ENCODE measurements around the gene FRAT2. TPM values are rescaled to one million over a fixed set of nuclear protein-coding genes. Genes with fewer than 3 reads are reported as not detected.

The FRAT2 gene
- total RNA-seq, 4 donors from 2014 or later = 40.9 to 62.0 (median 57.7) TPM

DNA sequence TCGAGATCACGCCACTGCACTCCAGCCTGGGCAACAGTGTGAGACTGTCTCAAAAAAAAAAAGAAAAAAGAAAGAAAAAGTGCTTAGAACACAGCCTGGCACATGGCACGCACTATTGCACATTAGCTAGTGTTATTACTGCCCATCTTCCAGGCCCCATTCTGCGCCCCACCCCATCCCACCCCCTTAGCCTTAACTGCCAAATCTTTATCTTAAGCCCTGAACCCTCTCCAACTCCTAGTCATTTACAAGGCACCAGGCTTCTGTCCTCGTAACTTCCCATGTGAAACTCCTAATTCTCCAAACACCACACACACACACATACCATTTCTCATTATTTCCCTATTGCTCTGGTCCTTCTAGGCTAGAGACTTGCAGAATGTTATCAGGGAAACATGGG is 4.8 kb downstream of the FRAT2 start:
- intact Hi-C loops (cut with DNase I; ENCODE audit: low total_unique reads) = loop anchor here (10.0 kb wide), 1 partner anchor 55 kb away; no protein-coding TSS in a partner anchor
- no peak overlapping the region for H3K4me3 ChIP-seq (ENCODE audit: low read depth, poor library complexity, severe bottlenecking)
- 88 to 90% methylated on average over 5 of the region's 5 CpGs for WGBS, 2 donors
- TF ChIP-seq POLR2A (IDR thresholded peaks at IDR 0.05) = no peak
- TF ChIP-seq, protein P1, sequence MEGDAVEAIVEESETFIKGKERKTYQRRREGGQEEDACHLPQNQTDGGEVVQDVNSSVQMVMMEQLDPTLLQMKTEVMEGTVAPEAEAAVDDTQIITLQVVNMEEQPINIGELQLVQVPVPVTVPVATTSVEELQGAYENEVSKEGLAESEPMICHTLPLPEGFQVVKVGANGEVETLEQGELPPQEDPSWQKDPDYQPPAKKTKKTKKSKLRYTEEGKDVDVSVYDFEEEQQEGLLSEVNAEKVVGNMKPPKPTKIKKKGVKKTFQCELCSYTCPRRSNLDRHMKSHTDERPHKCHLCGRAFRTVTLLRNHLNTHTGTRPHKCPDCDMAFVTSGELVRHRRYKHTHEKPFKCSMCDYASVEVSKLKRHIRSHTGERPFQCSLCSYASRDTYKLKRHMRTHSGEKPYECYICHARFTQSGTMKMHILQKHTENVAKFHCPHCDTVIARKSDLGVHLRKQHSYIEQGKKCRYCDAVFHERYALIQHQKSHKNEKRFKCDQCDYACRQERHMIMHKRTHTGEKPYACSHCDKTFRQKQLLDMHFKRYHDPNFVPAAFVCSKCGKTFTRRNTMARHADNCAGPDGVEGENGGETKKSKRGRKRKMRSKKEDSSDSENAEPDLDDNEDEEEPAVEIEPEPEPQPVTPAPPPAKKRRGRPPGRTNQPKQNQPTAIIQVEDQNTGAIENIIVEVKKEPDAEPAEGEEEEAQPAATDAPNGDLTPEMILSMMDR (IDR thresholded peaks at IDR 0.05) = no peak
- no peak for DNase-seq (ENCODE audit: low spot score in 2 of 2)

DNA sequence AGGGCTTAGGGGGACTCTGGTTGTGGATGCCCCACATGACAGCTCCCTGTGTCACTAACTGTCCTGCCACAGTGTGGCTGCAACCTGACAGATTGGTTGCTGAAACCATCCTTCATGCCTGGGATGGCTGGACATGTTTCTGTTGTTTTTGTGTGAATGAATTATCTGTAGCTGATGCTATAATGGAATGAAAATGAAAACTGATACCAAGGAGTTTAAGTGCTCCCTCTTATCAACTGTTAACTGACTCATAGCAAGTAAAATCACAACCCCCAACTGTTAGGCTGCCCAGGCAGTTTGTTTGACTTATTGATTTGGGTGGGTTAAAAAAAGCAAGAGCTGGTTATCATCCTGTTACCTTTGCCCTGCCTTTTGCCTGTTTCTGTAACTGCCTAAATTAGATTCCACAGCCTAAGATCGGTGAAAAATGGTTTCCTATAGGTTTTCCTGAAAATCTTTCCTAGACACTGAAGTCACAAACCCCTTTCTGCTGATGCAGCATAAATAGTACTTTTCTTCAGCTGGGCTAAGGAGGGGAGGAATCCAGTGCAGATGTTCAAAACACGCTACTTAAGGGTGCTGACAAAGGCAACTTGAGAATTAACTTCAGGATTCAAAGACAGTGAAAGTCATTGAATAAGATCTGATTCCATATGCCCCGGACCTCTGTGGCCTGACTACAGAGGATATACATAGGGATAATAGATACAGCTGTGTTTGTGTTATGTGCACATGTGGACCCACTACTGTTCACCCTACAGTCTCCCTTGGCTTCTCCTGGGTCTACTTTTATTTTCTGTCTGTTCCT is 5.7 kb downstream of the FRAT2 start:
- 84 to 85% methylated on average over 3 of the region's 3 CpGs for WGBS, 2 donors
- TF ChIP-seq POLR2A (IDR thresholded peaks at IDR 0.05) = no peak
- TF ChIP-seq, protein P1 (IDR thresholded peaks at IDR 0.05) = no peak
- no peak overlapping the region for H3K4me3 ChIP-seq (ENCODE audit: low read depth, poor library complexity, severe bottlenecking)
- intact Hi-C loops (cut with DNase I; ENCODE audit: low total_unique reads) = no loop called here
- no peak for DNase-seq (ENCODE audit: low spot score in 2 of 2)

DNA sequence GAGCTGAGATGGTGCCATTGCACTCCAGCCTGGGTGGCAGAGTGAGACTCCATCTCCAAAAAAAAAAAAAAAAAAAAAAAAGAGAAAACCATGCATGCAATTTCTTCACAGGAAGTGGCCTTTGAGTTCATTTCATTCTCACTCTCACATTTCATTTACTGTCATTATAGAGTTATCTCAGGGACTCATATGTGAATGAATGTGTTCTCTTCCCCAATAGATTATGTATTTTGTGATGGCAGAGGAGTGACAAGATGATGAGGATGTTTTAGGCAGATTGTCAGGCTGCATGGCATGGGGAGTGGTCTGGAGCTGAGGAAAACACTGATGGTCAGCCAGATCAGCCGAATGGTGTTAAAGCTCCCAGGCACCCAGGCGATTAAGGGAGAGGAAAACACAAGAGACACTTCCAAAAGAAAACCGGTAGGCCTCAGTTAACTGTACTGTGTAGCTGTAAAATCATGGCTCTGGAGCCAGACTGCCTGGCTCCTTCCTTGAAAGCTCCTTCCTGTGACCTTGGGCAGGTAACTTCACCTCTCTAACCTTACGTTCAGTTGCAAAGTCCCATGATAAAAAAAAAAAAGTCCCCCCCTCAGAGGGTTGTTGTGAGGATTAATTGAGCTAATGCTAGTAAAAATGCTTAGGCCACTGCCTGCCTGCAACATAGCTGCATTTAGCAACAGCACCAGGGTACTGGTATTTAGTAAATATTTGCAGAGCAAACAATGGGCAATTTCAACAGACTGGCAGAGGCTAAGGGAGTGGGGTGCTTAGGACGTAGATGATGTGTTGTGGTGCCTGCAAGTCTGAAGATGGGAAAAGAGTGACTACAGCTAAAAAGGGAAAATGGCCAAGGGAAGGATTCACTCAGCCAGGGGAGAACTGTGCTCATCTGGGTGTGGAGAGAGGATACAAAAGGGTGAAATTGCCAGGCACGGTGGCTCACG is 6.9 kb downstream of the FRAT2 start:
- no peak for TF ChIP-seq POLR2A (IDR thresholded peaks at IDR 0.05)
- TF ChIP-seq, protein P1 (IDR thresholded peaks at IDR 0.05) = no peak
- DNase-seq (ENCODE audit: low spot score in 2 of 2) = no peak
- H3K4me3 ChIP-seq (ENCODE audit: low read depth, poor library complexity, severe bottlenecking) = no peak overlapping the region
- intact Hi-C loops (cut with DNase I; ENCODE audit: low total_unique reads) = no loop called here
- 80 to 82% methylated on average over 7 of the region's 7 CpGs for WGBS, 2 donors

DNA sequence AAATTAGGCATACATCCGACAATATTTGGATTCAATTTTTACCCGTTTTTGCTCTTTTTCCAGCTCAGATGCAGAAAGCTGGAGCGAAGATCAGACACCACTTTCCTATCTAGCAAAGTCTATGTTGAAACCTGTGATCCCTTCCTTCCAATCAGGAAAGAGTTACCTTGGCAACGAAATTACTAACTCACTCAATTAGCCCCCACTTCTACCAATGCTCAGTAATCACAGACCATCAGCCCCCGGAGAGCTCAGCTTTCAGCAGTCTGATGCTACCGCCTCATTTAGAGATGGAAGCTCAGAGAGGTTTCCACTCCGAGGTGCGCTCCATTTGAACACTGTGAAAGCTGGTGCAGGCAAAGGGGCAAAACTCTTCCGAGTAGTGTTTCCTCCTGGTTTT is 8.8 kb downstream of the FRAT2 start:
- no peak for DNase-seq (ENCODE audit: low spot score in 2 of 2)
- TF ChIP-seq, protein P1 (IDR thresholded peaks at IDR 0.05) = no peak
- TF ChIP-seq POLR2A (IDR thresholded peaks at IDR 0.05) = no peak
- 87 to 92% methylated on average over 9 of the region's 9 CpGs for WGBS, 2 donors
- intact Hi-C loops (cut with DNase I; ENCODE audit: low total_unique reads) = no loop called here
- no peak overlapping the region for H3K4me3 ChIP-seq (ENCODE audit: low read depth, poor library complexity, severe bottlenecking)

DNA sequence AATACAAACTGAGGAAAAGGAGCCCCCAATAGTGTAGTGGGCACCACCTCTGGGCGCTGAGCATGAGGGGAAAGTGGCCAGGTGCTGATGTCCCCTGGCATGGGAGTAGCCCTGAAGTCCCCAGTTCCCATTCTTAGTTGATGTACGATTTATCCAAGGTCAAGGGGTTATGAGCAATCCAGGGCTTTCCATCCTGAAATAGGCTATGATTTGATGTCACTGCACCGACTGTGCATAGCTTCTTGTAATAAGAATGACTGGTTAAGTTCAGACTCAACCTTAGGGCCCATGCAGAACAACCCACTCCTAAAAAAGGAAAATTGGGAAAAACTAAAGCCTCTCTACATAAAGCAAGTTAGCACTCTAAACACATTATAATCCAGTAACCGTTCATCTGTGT is 11.0 kb downstream of the FRAT2 start:
- WGBS, 2 donors = 91% methylated on average over 4 of the region's 4 CpGs
- DNase-seq (ENCODE audit: low spot score in 2 of 2) = no peak
- intact Hi-C loops (cut with DNase I; ENCODE audit: low total_unique reads) = no loop called here
- no peak for TF ChIP-seq POLR2A (IDR thresholded peaks at IDR 0.05)
- TF ChIP-seq, protein P1 (IDR thresholded peaks at IDR 0.05) = no peak
- H3K4me3 ChIP-seq (ENCODE audit: low read depth, poor library complexity, severe bottlenecking) = no peak overlapping the region
